RCC 7860 (cell line): ENCODE data around the gene OSBPL10.

ENCODE experiments used
- DNase-seq: peaks from one replicate; pipeline ENCODE4 v3.0.0-alpha.2; 2015; ENCODE audit warnings: low spot score
- FAIRE-seq: peaks from 2 replicates; lab custom pipeline; 2012; peaks lifted over from hg19 to GRCh38; lab: Jason Lieb, UNC

The OSBPL10 gene

GRCh38 chr3:31755926-31756658, 225.0 kb downstream of the OSBPL10 start:
- FAIRE-seq (no peak), DNase-seq (no peak)

- FAIRE-seq (no peak), DNase-seq (no peak)
Observed at GRCh38 chr3:31754575-31755278, 226.3 kb downstream of the OSBPL10 start.

GRCh38 chr3:31753050-31753425, 228.0 kb downstream of the OSBPL10 start:
- no peak for DNase-seq
- FAIRE-seq: no peak

GRCh38 chr3:31752305-31753049, 228.6 kb downstream of the OSBPL10 start:
- FAIRE-seq (no peak), DNase-seq (no peak)

GRCh38 chr3:31750341-31750740, 230.7 kb downstream of the OSBPL10 start:
- FAIRE-seq (no peak), DNase-seq (no peak)

- DNase-seq (no peak), FAIRE-seq (no peak)
Observed at GRCh38 chr3:31748933-31749295, 232.1 kb downstream of the OSBPL10 start.

GRCh38 chr3:31748281-31748932, 232.7 kb downstream of the OSBPL10 start:
- FAIRE-seq: no peak
- no peak for DNase-seq

- no peak for FAIRE-seq
- no peak for DNase-seq
Observed at GRCh38 chr3:31747785-31748184, 233.3 kb downstream of the OSBPL10 start.

GRCh38 chr3:31744913-31745312, 236.1 kb downstream of the OSBPL10 start:
- no peak for FAIRE-seq
- no peak for DNase-seq

GRCh38 chr3:31743331-31744089, 237.6 kb downstream of the OSBPL10 start:
- no peak for FAIRE-seq
- DNase-seq: no peak

- no peak for DNase-seq
- FAIRE-seq: no peak
Observed at GRCh38 chr3:31740397-31740796, 240.7 kb downstream of the OSBPL10 start.

- no peak for FAIRE-seq
- DNase-seq: no peak
Observed at GRCh38 chr3:31738412-31738811, 242.7 kb downstream of the OSBPL10 start.

GRCh38 chr3:31735667-31736066, 245.4 kb downstream of the OSBPL10 start:
- no peak for DNase-seq
- no peak for FAIRE-seq

GRCh38 chr3:31733234-31733667, 247.8 kb downstream of the OSBPL10 start:
- FAIRE-seq: no peak
- no peak for DNase-seq

GRCh38 chr3:31732548-31732947, 248.5 kb downstream of the OSBPL10 start:
- FAIRE-seq: no peak
- DNase-seq: no peak

- DNase-seq (no peak), FAIRE-seq (no peak)
Observed at GRCh38 chr3:31729573-31729972, 251.5 kb downstream of the OSBPL10 start.

- DNase-seq (no peak), FAIRE-seq (no peak)
Observed at GRCh38 chr3:31729082-31729481, 252.0 kb downstream of the OSBPL10 start.

- FAIRE-seq: no peak
- DNase-seq: no peak
Observed at GRCh38 chr3:31728403-31728802, 252.7 kb downstream of the OSBPL10 start.

GRCh38 chr3:31725976-31726375, 255.1 kb downstream of the OSBPL10 start:
- DNase-seq (no peak), FAIRE-seq (no peak)

- no peak for FAIRE-seq
- DNase-seq: no peak
Observed at GRCh38 chr3:31725568-31725967, 255.5 kb downstream of the OSBPL10 start.

GRCh38 chr3:31724651-31725050, 256.4 kb downstream of the OSBPL10 start:
- FAIRE-seq: no peak
- DNase-seq: no peak
